Caco-2 (cell line): Measurements from ENCODE around the gene CAPN8. TPM values are rescaled to one million over a fixed set of nuclear protein-coding genes. Genes with fewer than 3 reads are reported as not detected.

Experiments
- BruUV-seq: library from RNA; stranded (reverse); fragments of 400-500 nt; replicated peaks from 2 replicates; lab custom pipeline; 2021; lab: Mats Ljungman, UMichigan
- CTCF ChIA-PET: fragments of 300-600 bp; sonication (Branson Sonifier 250); formaldehyde crosslinking; loops from one replicate; lab custom pipeline; 2022; ENCODE audit warnings: antibody characterized with exemption; lab: Charles Lee
- POLR2A ChIA-PET: fragments of 300-600 bp; sonication (Branson Sonifier 250); formaldehyde crosslinking; loops from one replicate; lab custom pipeline; 2022; ENCODE audit warnings: antibody characterized with exemption; lab: Charles Lee
- DNase-seq, 2 experiments: peaks; one replicate each; pipeline versions ENCODE4 v3.0.0 to v3.0.0-alpha.2; 2020 to 2022
- H3K27me3 ChIP-seq: replicated peaks from 2 replicates; pipeline ENCODE4 v1.6.0; 2011; ENCODE audit warnings: low read length; ENCODE audit not compliant: control insufficient read depth, insufficient read depth
- H3K36me3 ChIP-seq: 2 replicates; pipeline ENCODE4 v1.5.1; 2011; ENCODE audit warnings: low read length; ENCODE audit not compliant: control insufficient read depth, insufficient read depth
- H3K4me1 ChIP-seq: fragments of 250-450 bp; sonication (Bioruptor Pico); 2 replicates; pipeline ENCODE4 v1.5.1; 2020; ENCODE audit warnings: mild to moderate bottlenecking
- H3K4me3 ChIP-seq: 2 replicates; pipeline ENCODE4 v1.5.1; 2011; ENCODE audit warnings: low read depth, mild to moderate bottlenecking, control low read depth, low read length
- H3K9me3 ChIP-seq: fragments of 250-450 bp; sonication (Bioruptor Pico); 2 replicates; pipeline ENCODE4 v1.5.1; 2020; ENCODE audit warnings: mild to moderate bottlenecking, moderate library complexity
- H3K27ac Mint-ChIP-seq: one replicate; pipeline ENCODE4 v1.8.0; 2022; ENCODE audit warnings: mixed read lengths; ENCODE audit not compliant: unreplicated experiment
- H3K27me3 Mint-ChIP-seq: one replicate; pipeline ENCODE4 v1.8.0; 2022; ENCODE audit warnings: mixed read lengths; ENCODE audit not compliant: insufficient read depth, unreplicated experiment
- H3K36me3 Mint-ChIP-seq: one replicate; pipeline ENCODE4 v1.8.0; 2022; ENCODE audit warnings: mild to moderate bottlenecking, mixed read lengths; ENCODE audit not compliant: insufficient read depth, unreplicated experiment
- H3K4me1 Mint-ChIP-seq: one replicate; pipeline ENCODE4 v1.8.0; 2022; ENCODE audit warnings: low read depth, mixed read lengths; ENCODE audit not compliant: unreplicated experiment
- H3K4me3 Mint-ChIP-seq: one replicate; pipeline ENCODE4 v1.8.0; 2022; ENCODE audit warnings: mild to moderate bottlenecking, moderate library complexity, mixed read lengths; ENCODE audit not compliant: unreplicated experiment
- H3K9me3 Mint-ChIP-seq: one replicate; pipeline ENCODE4 v1.8.0; 2022; ENCODE audit warnings: mixed read lengths; ENCODE audit not compliant: unreplicated experiment
- CTCF ChIP-seq, 2 experiments: fragments of 200-600 bp in 1 of 2; IDR thresholded peaks; 1 replicate in 1 of 2; 2 replicates in 1 of 2; pipeline versions ENCODE4 v1.5.1 to v1.8.0; 2011 to 2022; ENCODE audit warnings: antibody characterized with exemption in 1 of 2, control low read depth in 1 of 2, inconsistent platforms in 1 of 2, low read depth in 1 of 2, low read length in 1 of 2, mild to moderate bottlenecking in 1 of 2, moderate library complexity in 1 of 2; ENCODE audit not compliant: insufficient read depth in 1 of 2, severe bottlenecking in 1 of 2, unreplicated experiment in 1 of 2
- intact Hi-C: fragments of 100-400 bp; cut with micrococcal nuclease; formaldehyde crosslinking; loops from one replicate; pipeline ENCODE4 v1.10.0; 2022; ENCODE audit not compliant: unreplicated experiment
- total RNA-seq: library from RNA; stranded (reverse); gene quantifications from 2 replicates; pipeline ENCODE4 v1.2.3, GENCODE V29; 2022

Gene CAPN8
- total RNA-seq, 1 experiment from 2014 or later, result 4.1 TPM

- Mint-ChIP-seq H3K36me3 (no peaks in the 10 kb centered on the region), H3K4me3 (no peak overlapping the region), H3K27ac (no peak overlapping the region), H3K4me1 (no peaks in the 10 kb centered on the region), H3K27me3 (no peaks in the 10 kb centered on the region), H3K9me3 (no peaks in the 10 kb centered on the region)
- POLR2A ChIA-PET, result no interaction called here
- no peak for TF ChIP-seq CTCF (IDR thresholded peaks at IDR 0.05; ENCODE audit: insufficient read depth in 1 of 2, low read depth in 1 of 2, low read length in 1 of 2, severe bottlenecking in 1 of 2, unreplicated experiment in 1 of 2)
- CTCF ChIA-PET, result interaction anchor here (1.6 kb wide), 1 partner anchor 75 kb away, joined by 3 read pairs; no protein-coding TSS in a partner anchor
- intact Hi-C loops, result no loop called here
- BruUV-seq, result no TSS peak
- H3K4me3 ChIP-seq, result no peak overlapping the region
- no peak for DNase-seq
- no peaks in the 10 kb centered on the region for H3K4me1 ChIP-seq
- H3K27me3 ChIP-seq, result no peaks in the 10 kb centered on the region
- no peaks in the 10 kb centered on the region for H3K9me3 ChIP-seq
- no peaks in the 10 kb centered on the region for H3K36me3 ChIP-seq
These were observed 33.5 kb downstream of the CAPN8 start for GRCh38 chr1:223631956-223632355.

GRCh38 chr1:223631473-223631872 lies 34.0 kb downstream of the CAPN8 start:
- Histone ChIP-seq H3K27me3 (no peaks in the 10 kb centered on the region), H3K4me3 (no peak overlapping the region), H3K9me3 (no peaks in the 10 kb centered on the region), H3K4me1 (no peaks in the 10 kb centered on the region), H3K36me3 (no peaks in the 10 kb centered on the region)
- POLR2A ChIA-PET, result no interaction called here
- CTCF ChIA-PET, result interaction anchor here (1.6 kb wide), 1 partner anchor 75 kb away, joined by 3 read pairs; no protein-coding TSS in a partner anchor
- intact Hi-C loops, result no loop called here
- no peak for DNase-seq
- H3K27me3 Mint-ChIP-seq, result no peaks in the 10 kb centered on the region
- no peak for TF ChIP-seq CTCF (IDR thresholded peaks at IDR 0.05; ENCODE audit: insufficient read depth in 1 of 2, low read depth in 1 of 2, low read length in 1 of 2, severe bottlenecking in 1 of 2, unreplicated experiment in 1 of 2)
- H3K4me1 Mint-ChIP-seq, result no peaks in the 10 kb centered on the region
- H3K9me3 Mint-ChIP-seq, result no peaks in the 10 kb centered on the region
- H3K27ac Mint-ChIP-seq, result no peak overlapping the region
- BruUV-seq, result no TSS peak
- no peak overlapping the region for H3K4me3 Mint-ChIP-seq
- H3K36me3 Mint-ChIP-seq, result no peaks in the 10 kb centered on the region

- H3K4me1 Mint-ChIP-seq, result no peaks in the 10 kb centered on the region
- ChIA-PET CTCF (interaction anchor here (1.0 to 1.1 kb wide), 3 partner anchors 10 to 496 kb away, joined by 3 to 4 read pairs (median 3); no protein-coding TSS in a partner anchor), POLR2A (interaction anchor here (0.6 kb wide), 2 partner anchors 18 to 149 kb away, joined by 3 read pairs; no protein-coding TSS in a partner anchor)
- Histone ChIP-seq H3K4me3 (no peak overlapping the region), H3K36me3 (no peaks in the 10 kb centered on the region), H3K27me3 (no peaks in the 10 kb centered on the region), H3K4me1 (no peaks in the 10 kb centered on the region), H3K9me3 (no peaks in the 10 kb centered on the region)
- DNase-seq, result no peak
- TF ChIP-seq CTCF (IDR thresholded peaks at IDR 0.05; ENCODE audit: insufficient read depth in 1 of 2, low read depth in 1 of 2, low read length in 1 of 2, severe bottlenecking in 1 of 2, unreplicated experiment in 1 of 2), result no peak
- H3K9me3 Mint-ChIP-seq, result no peaks in the 10 kb centered on the region
- no peaks in the 10 kb centered on the region for H3K36me3 Mint-ChIP-seq
- BruUV-seq, result no TSS peak
- H3K27ac Mint-ChIP-seq, result no peak overlapping the region
- intact Hi-C loops, result no loop called here
- H3K4me3 Mint-ChIP-seq, result no peak overlapping the region
- H3K27me3 Mint-ChIP-seq, result no peaks in the 10 kb centered on the region
These were observed 36.4 kb downstream of the CAPN8 start for GRCh38 chr1:223629126-223629457.
